GM12873 (cell line): ENCODE measurements around the gene RASGRP4.

Experiments
- CTCF ChIP-seq: IDR thresholded peaks from 2 replicates; pipeline ENCODE4 v1.5.1; 2012; ENCODE audit warnings: low read depth, mild to moderate bottlenecking, moderate library complexity, low read length, control low read depth; ENCODE audit not compliant: insufficient read depth; ENCODE audit errors: missing control alignments

RASGRP4 gene

GRCh38 chr19:38411041-38411712, 14.8 kb downstream of the RASGRP4 start:
- TF ChIP-seq CTCF: no peak

DNA sequence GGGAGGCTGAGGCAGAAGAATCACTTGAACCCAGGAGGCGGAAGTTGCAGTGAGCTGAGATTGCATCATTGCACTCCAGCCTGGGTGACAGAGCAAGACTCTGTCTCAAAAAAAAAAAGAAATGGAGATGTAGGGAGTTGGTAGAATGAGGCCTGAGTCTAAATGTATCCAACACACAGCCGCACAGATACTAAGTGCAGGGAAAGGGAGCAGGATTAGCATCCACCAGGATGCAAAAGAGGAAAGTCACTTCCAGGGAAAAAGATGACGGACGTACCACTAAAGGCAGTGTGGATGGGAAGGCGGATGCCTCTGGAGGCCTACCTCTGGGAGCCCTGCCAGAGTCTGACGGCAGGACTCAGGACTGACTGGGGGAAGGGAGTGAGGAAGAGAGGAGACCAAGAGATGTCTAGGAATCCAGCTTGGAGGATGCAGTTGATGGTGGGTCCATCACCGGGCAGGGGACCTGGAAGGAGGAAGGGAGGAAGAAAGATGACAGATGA, 16.3 kb downstream of the RASGRP4 start:
- TF ChIP-seq CTCF: no peak

- TF ChIP-seq CTCF: no peak
Measured at GRCh38 chr19:38405276-38405675, 20.7 kb downstream of the RASGRP4 start.

DNA sequence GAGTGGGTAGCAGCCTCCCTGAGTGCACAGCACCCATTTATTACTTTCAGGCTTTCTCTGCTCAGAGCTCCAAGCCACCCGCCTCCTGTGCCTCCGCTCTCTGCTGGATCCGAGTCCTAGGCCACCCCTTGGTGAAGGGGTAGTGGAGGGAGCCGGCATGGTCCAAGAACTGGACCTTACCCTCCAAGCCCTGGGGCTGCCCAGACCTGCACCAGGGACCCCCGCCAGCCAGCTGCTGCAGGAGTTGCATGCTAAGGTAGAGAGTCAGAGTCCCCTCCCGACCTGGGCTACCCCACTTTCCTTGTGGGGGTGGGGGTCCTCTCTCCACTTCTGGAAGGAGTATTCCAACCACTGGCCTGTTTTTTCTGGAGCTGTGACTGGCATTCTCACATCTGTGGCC, 21.2 kb downstream of the RASGRP4 start:
- TF ChIP-seq CTCF: no peak

GRCh38 chr19:38402967-38403674, 22.9 kb downstream of the RASGRP4 start, which contains the start of gene FAM98C:
TSS of gene FAM98C (plus strand) at chr19:38403093. CDS start at chr19:38403154, 61 bp downstream.
- TF ChIP-seq CTCF: peak; percentile 87

DNA sequence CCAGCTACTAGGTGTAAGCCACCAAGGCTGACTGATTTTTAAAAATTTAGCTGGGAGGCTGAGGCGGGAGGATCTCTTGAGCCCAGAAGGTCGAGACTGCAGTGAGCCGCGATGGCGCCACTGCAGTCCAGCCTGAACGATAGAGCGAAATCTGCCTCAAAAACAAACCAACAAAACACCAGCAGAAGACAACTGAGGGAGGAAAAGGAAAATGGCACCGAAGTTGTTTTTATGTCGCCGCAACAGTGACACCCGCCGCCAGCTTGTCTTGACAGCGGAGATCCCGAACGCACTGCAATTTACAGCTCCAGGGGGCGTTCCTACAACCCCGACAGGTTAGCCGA, 23.4 kb downstream of the RASGRP4 start:
- TF ChIP-seq CTCF: no peak

DNA sequence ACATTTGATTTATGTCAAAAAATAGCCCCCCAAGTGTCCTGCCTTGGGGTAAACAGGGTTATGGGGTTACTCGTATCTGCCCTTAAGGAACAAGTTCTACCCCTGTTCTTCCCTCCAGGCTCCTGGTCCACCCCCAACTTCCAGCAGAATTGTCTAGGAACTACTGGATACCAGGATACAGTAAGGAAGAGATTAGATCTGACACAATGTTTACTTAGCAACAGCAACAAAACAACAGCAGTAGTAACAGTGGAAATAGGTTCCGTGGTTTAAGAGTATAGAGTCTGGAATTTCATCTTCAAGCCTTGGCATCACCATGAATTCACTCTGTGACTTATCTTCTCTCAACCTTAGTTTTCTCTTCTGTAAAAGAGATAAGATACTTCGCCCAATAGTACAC, 24.9 kb downstream of the RASGRP4 start:
- no peak for TF ChIP-seq CTCF
